ENCODE data around the gene RFTN1. TPM values are rescaled to one million over a fixed set of nuclear protein-coding genes. Genes with fewer than 3 reads are reported as not detected.

Gene RFTN1
- total and polyA plus RNA-seq, 11 donors: 17.1 to 40.8 (median 26.4) TPM

- peaks cover 0 to 16% (median 4%) of the 10 kb centered on the region in 12 donors for H3K4me1 ChIP-seq
- H3K4me3 ChIP-seq: no peak overlapping the region
- no peak for TF ChIP-seq CTCF (IDR thresholded peaks at IDR 0.05)
- TF ChIP-seq POLR2A (IDR thresholded peaks at IDR 0.05): no peak
- DNase-seq (no peak), ATAC-seq (no peak)
- no peak overlapping the region for H3K27ac ChIP-seq
- no peaks in the 10 kb centered on the region for H3K36me3 ChIP-seq
- H3K9me3 ChIP-seq: peaks cover 0 to 2% (median 0%) of the 10 kb centered on the region in 12 donors
- no peaks in the 10 kb centered on the region for H3K27me3 ChIP-seq
- intact Hi-C loops (cut with DNase I): loop anchor here in 6 of 10 donors (5.0 to 10.0 kb wide), 5 partner anchors 265 to 738 kb away; partner anchors contain the start of gene OXNAD1 (in 2 of the 6)
- WGBS, 4 donors: 69 to 82% (median 71%) methylated on average over 3 of the region's 3 CpGs
These were observed 39.3 kb upstream of the RFTN1 start for GRCh38 chr3:16552757-16553156.

GRCh38 chr3:16551342-16551976 is 38.0 kb upstream of the RFTN1 start:
- Histone ChIP-seq H3K36me3 (no peaks in the 10 kb centered on the region), H3K4me1 (peaks cover 0 to 24% (median 5%) of the 10 kb centered on the region in 12 donors), H3K27me3 (no peaks in the 10 kb centered on the region), H3K9me3 (peaks cover 0 to 2% (median 0%) of the 10 kb centered on the region in 12 donors), H3K27ac (no peak overlapping the region), H3K4me3 (no peak overlapping the region)
- TF ChIP-seq CTCF (IDR thresholded peaks at IDR 0.05) (no peak), POLR2A (IDR thresholded peaks at IDR 0.05) (no peak)
- ATAC-seq (no peak), DNase-seq (no peak)
- WGBS, 4 donors: 84 to 96% (median 91%) methylated on average over 4 of the region's 4 CpGs
- intact Hi-C loops (cut with DNase I): loop anchor here in 8 of 10 donors (2.0 to 10.0 kb wide), 8 partner anchors 261 to 737 kb away; partner anchors contain the start of gene OXNAD1 (in 2 of the 8)

GRCh38 chr3:16550676-16551341 is 37.3 kb upstream of the RFTN1 start:
- 14 to 15% (median 15%) methylated on average over 7 of the region's 7 CpGs for WGBS, 4 donors
- no peaks in the 10 kb centered on the region for H3K36me3 ChIP-seq
- peaks cover 0 to 26% (median 5%) of the 10 kb centered on the region in 12 donors for H3K4me1 ChIP-seq
- intact Hi-C loops (cut with DNase I): loop anchor here (1.0 to 10.0 kb wide), 11 partner anchors 260 to 736 kb away; partner anchors contain the start of gene OXNAD1 (in 2 of the 10)
- peak; percentile 66 to 88 (median 79) for ATAC-seq
- peaks cover 0 to 2% (median 0%) of the 10 kb centered on the region in 12 donors for H3K9me3 ChIP-seq
- H3K27ac ChIP-seq: peak overlapping the region in 6 of 12 donors; percentile 4 to 49 (median 36)
- TF ChIP-seq POLR2A (IDR thresholded peaks at IDR 0.05): no peak
- peak; percentile 85 to 93 (median 90) for TF ChIP-seq CTCF (IDR thresholded peaks at IDR 0.05)
- peak in 3 of 5 donors; percentile 53 to 68 (median 58) for DNase-seq
- H3K27me3 ChIP-seq: no peaks in the 10 kb centered on the region
- peak overlapping the region in 7 of 12 donors; percentile 9 to 34 (median 26) for H3K4me3 ChIP-seq

- H3K36me3 ChIP-seq: no peaks in the 10 kb centered on the region
- intact Hi-C loops (cut with DNase I): loop anchor here (1.0 to 10.0 kb wide), 11 partner anchors 259 to 735 kb away; partner anchors contain the start of gene OXNAD1 (in 2 of the 10)
- no peaks in the 10 kb centered on the region for H3K27me3 ChIP-seq
- ATAC-seq (no peak), DNase-seq (no peak)
- no peak for TF ChIP-seq POLR2A (IDR thresholded peaks at IDR 0.05)
- no peak for TF ChIP-seq CTCF (IDR thresholded peaks at IDR 0.05)
- peak overlapping the region in 7 of 12 donors; percentile 9 to 34 (median 26) for H3K4me3 ChIP-seq
- H3K9me3 ChIP-seq: peaks cover 0 to 2% (median 0%) of the 10 kb centered on the region in 12 donors
- WGBS, 4 donors: 24 to 54% (median 34%) methylated on average over 4 of the region's 4 CpGs
- H3K27ac ChIP-seq: peak overlapping the region in 6 of 12 donors; percentile 4 to 49 (median 36)
- H3K4me1 ChIP-seq: peaks cover 0 to 29% (median 5%) of the 10 kb centered on the region in 12 donors
These were observed 36.8 kb upstream of the RFTN1 start for GRCh38 chr3:16550305-16550675.

All from heart left ventricle (tissue), 16 donors.